ENCODE measurements around the gene SOX13. TPM values are rescaled to one million over a fixed set of nuclear protein-coding genes. Genes with fewer than 3 reads are reported as not detected.

The SOX13 gene
- total RNA-seq, 4 donors from 2014 or later: 13.3 to 25.6 (median 21.7) TPM

GRCh38 chr1:204123376-204123775, 50.5 kb downstream of the SOX13 start:
- Histone ChIP-seq H3K36me3 (peaks cover 13 to 83% (median 59%) of the 10 kb centered on the region in 4 donors), H3K4me3 (no peak overlapping the region), H3K9me3 (no peaks in the 10 kb centered on the region), H3K27me3 (no peaks in the 10 kb centered on the region), H3K27ac (replicated peaks in 1 of 4) (no peak overlapping the region), H3K4me1 (peaks cover 10 to 28% (median 26%) of the 10 kb centered on the region in 4 donors)
- DNase-seq (ENCODE audit: extremely low spot score): no peak
- 46% methylated on average over 4 of the region's 9 CpGs for WGBS
- intact Hi-C loops (cut with DNase I): no loop called here
- TF ChIP-seq POLR2AphosphoS5 (IDR thresholded peaks at IDR 0.05) (no peak), CTCF (IDR thresholded peaks at IDR 0.05) (peak in 1 of 3 experiments; percentile 15)

GRCh38 chr1:204124639-204125038, 51.7 kb downstream of the SOX13 start:
- H3K4me1 ChIP-seq: peaks cover 22 to 41% (median 39%) of the 10 kb centered on the region in 4 donors
- 91% methylated on average over 22 of the region's 22 CpGs for WGBS
- no peak for DNase-seq (ENCODE audit: extremely low spot score)
- no peak overlapping the region for H3K4me3 ChIP-seq
- no peak overlapping the region for H3K27ac ChIP-seq (replicated peaks in 1 of 4)
- intact Hi-C loops (cut with DNase I): loop anchor here (5.0 kb wide), 1 partner anchor 52 kb away; the partner anchor contains the start of gene SOX13
- TF ChIP-seq CTCF (IDR thresholded peaks at IDR 0.05) (no peak), EP300 (IDR thresholded peaks at IDR 0.05) (no peak), POLR2A (IDR thresholded peaks at IDR 0.05; ENCODE audit: low read depth) (no peak), POLR2AphosphoS5 (IDR thresholded peaks at IDR 0.05) (no peak)
- no peaks in the 10 kb centered on the region for H3K9me3 ChIP-seq
- no peaks in the 10 kb centered on the region for H3K27me3 ChIP-seq
- H3K36me3 ChIP-seq: peaks cover 13 to 71% (median 47%) of the 10 kb centered on the region in 4 donors

GRCh38 chr1:204125759-204126351, 52.9 kb downstream of the SOX13 start:
- intact Hi-C loops (cut with DNase I): loop anchor here (5.0 kb wide), 1 partner anchor 54 kb away; the partner anchor contains the start of gene SOX13
- DNase-seq (ENCODE audit: extremely low spot score): no peak
- Histone ChIP-seq H3K27ac (replicated peaks in 1 of 4) (peak overlapping the region in 2 of 4 donors; percentile 65 to 71), H3K9me3 (no peaks in the 10 kb centered on the region), H3K4me3 (no peak overlapping the region), H3K4me1 (peaks cover 22 to 52% (median 49%) of the 10 kb centered on the region in 4 donors), H3K27me3 (no peaks in the 10 kb centered on the region), H3K36me3 (peaks cover 13 to 61% (median 37%) of the 10 kb centered on the region in 4 donors)
- 92% methylated on average over 18 of the region's 18 CpGs for WGBS
- TF ChIP-seq CTCF (IDR thresholded peaks at IDR 0.05) (no peak), POLR2A (IDR thresholded peaks at IDR 0.05; ENCODE audit: low read depth) (no peak), EP300 (IDR thresholded peaks at IDR 0.05) (no peak), POLR2AphosphoS5 (IDR thresholded peaks at IDR 0.05) (no peak)

GRCh38 chr1:204126386-204126785, 53.5 kb downstream of the SOX13 start:
- Histone ChIP-seq H3K4me1 (peaks cover 22 to 57% (median 54%) of the 10 kb centered on the region in 4 donors), H3K27me3 (no peaks in the 10 kb centered on the region), H3K27ac (replicated peaks in 1 of 4) (peak overlapping the region in 3 of 4 donors; percentile 47 to 71 (median 65)), H3K36me3 (peaks cover 13 to 56% (median 37%) of the 10 kb centered on the region in 4 donors), H3K9me3 (no peaks in the 10 kb centered on the region), H3K4me3 (no peak overlapping the region)
- no peak for DNase-seq (ENCODE audit: extremely low spot score)
- TF ChIP-seq CTCF (IDR thresholded peaks at IDR 0.05) (no peak), EP300 (IDR thresholded peaks at IDR 0.05) (no peak), POLR2A (IDR thresholded peaks at IDR 0.05; ENCODE audit: low read depth) (no peak), POLR2AphosphoS5 (IDR thresholded peaks at IDR 0.05) (no peak)
- intact Hi-C loops (cut with DNase I): loop anchor here (5.0 kb wide), 1 partner anchor 54 kb away; the partner anchor contains the start of gene SOX13
- 75% methylated on average over 8 of the region's 8 CpGs for WGBS

Data from esophagus muscularis mucosa (tissue), 4 donors.